Fibroblast of villous mesenchyme (primary cell): ENCODE data around the gene SCAMP2. TPM values are rescaled to one million over a fixed set of nuclear protein-coding genes. Genes with fewer than 3 reads are reported as not detected.
"Not testable (repeated sequence)": the region's sequence is repeated elsewhere in the genome, so short reads cannot be mapped to it uniquely, and the experiment has no call there.

Experiments used
- DNase-seq: peaks from one replicate; pipeline ENCODE4 v3.0.0-alpha.2; 2010; ENCODE audit warnings: low read depth
- H3K4me3 ChIP-seq: 2 replicates; pipeline ENCODE4 v1.5.1; 2011; ENCODE audit warnings: low read depth, mild to moderate bottlenecking, low read length
- total RNA-seq: library from RNA; depleted of rRNA; stranded (reverse); fragments of >200 nt; gene quantifications from 2 replicates; pipeline ENCODE4 v1.2.3, GENCODE V29; 2012
- TF ChIP-seq, protein P1 (sequence below): IDR thresholded peaks from 2 replicates; pipeline ENCODE4 v1.5.1; 2012; ENCODE audit warnings: low read depth, mild to moderate bottlenecking, low read length; ENCODE audit not compliant: insufficient read depth

The SCAMP2 gene
- total RNA-seq, 1 donor: 33.7 TPM

DNA sequence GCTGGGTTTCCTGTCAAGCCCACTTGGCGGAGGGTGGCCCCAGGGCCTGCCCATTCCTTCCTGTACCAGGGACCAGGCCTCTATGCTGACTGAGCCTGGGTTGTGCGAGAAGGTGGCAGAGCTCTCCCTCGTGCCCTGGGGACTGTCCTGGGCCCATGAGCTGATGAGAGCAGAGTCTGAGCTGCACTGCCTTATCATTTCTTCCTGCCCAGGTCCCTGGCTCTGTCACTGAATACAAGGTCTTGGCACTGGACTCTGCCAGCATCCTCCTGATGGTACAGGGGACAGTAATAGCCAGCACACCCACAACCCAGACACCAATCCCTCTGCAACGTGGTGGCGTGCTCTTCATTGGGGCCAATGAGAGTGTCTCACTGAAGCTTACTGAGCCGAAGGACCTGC is 24.1 kb upstream of the SCAMP2 start:
- TF ChIP-seq, protein P1, sequence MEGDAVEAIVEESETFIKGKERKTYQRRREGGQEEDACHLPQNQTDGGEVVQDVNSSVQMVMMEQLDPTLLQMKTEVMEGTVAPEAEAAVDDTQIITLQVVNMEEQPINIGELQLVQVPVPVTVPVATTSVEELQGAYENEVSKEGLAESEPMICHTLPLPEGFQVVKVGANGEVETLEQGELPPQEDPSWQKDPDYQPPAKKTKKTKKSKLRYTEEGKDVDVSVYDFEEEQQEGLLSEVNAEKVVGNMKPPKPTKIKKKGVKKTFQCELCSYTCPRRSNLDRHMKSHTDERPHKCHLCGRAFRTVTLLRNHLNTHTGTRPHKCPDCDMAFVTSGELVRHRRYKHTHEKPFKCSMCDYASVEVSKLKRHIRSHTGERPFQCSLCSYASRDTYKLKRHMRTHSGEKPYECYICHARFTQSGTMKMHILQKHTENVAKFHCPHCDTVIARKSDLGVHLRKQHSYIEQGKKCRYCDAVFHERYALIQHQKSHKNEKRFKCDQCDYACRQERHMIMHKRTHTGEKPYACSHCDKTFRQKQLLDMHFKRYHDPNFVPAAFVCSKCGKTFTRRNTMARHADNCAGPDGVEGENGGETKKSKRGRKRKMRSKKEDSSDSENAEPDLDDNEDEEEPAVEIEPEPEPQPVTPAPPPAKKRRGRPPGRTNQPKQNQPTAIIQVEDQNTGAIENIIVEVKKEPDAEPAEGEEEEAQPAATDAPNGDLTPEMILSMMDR: no peak
- DNase-seq: no peak
- no peak overlapping the region for H3K4me3 ChIP-seq

DNA sequence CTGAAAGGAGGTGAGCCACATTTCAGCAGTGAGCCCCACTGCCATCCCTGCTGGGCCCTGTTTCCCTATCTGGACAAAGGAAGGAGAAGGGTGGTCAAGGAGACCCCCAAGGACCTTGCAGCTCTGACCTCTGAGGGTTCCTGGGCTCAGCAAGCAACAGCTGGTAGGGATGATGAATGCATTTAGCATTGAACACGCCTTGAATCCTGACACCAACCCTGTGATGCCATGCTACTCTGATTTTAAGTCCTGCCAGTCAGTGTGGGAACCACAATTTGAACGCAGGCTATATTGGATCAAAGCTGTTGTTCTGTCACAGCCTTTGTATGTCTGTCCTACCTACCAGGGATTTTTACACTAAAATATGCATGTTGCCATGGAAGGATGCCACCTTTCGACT is 23.2 kb upstream of the SCAMP2 start:
- no peak overlapping the region for H3K4me3 ChIP-seq
- TF ChIP-seq, protein P1: no peak
- DNase-seq: no peak

DNA sequence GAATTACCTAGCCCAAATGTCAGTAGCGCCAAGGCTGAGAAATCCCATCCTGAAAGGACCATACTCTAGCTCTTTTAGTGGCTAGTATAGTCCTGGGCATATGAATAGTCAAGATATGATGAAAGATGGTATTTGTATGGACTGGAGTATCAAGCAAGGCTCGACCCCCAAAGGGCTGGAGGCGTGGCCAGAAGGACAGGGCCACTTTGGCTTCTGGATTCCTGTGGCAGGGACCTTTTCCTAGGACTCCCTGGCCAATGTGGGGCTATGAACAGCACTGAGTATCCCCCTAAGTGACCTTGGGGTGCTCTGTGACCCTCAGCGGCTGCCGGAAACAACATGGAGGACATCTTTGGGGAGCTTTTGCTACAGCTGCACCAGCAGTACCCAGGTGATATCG is 22.7 kb upstream of the SCAMP2 start:
- DNase-seq: no peak
- TF ChIP-seq, protein P1: no peak
- no peak overlapping the region for H3K4me3 ChIP-seq

DNA sequence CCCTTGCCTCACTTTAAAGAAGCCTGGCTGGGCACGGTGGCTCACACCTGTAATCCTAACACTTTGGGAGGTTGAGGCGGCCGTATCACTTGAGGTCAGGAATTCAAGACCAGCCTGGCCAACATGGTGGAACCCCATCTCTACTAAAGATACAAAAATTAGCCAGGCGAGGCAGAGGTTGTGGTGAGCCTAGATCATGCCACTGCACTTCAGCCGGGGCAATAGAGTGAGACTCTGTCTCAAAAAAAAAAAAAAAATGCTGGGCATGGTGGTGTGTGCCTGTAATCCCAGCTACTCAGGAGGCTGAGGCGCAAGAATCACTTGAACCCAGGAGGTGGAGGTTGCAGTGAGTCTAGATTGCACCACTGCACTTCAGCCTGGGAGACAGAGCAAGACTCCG is 21.2 kb upstream of the SCAMP2 start:
- DNase-seq, H3K4me3 ChIP-seq: not testable (repeated sequence)

DNA sequence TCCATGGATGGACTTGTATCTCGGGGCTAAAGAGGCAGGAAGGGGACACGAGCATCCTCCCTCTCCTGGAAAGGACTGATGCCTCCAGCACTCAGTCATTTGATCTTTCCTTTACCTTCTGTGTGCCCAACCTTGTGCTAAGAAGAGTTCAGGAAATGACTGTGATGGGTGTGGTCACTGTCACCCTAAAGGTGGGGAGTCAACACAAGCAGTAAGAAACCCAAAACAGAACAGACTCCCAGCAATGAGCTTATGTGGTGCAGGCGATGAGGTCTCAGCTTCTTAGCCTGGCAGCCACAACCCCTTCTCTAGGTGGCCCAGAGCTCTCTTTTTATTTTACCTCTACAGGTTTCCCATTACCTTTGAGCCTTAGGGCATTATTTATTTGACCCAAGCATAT is 20.5 kb upstream of the SCAMP2 start:
- H3K4me3 ChIP-seq: no peak overlapping the region
- TF ChIP-seq, protein P1: no peak
- no peak for DNase-seq

DNA sequence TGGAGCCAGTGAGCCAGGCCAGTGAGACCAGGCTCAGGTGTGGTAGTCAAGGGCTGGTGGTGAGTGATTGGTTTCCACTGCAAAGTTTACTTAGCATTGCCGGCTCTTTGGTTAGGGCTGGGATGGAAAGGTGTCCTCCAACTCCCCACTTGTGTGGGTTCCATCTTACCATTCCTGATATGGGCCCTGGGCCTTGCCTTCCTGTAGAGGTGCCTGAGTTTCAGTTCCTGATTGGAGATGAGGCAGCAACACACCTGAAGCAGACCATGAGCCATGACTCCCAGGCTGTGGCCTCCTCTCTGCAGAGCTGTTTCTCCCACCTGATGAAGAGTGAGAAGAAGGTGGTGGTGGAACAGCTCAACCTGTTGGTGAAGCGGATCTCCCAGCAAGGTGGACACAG is 19.8 kb upstream of the SCAMP2 start:
- TF ChIP-seq, protein P1: no peak
- DNase-seq: no peak
- H3K4me3 ChIP-seq: no peak overlapping the region

DNA sequence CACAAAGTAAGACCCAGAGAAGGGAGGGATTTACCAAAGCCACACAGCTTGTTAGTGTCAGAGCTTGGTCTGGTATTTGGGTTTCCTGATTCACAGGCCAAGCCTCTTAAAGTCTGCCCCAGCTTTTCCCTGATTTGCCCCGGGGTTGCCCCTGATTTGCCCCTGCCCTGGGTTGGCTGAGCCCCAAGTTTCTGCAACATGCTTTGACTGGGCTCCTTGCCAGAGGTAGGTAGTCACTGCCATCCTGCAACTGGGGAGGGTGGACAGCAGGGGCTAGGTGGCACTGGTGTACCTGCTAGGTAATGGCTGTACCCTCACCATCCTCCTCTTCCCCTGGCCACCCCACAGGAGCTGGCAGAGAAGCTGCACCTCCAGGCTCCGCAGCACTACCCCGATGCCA is 19.1 kb upstream of the SCAMP2 start:
- TF ChIP-seq, protein P1: no peak
- no peak for DNase-seq

More for the DNA sequence above, 19.1 kb upstream of the SCAMP2 start:
- H3K4me3 ChIP-seq: no peak overlapping the region
